HepG2 (cell line): ENCODE data around the gene OLFM2. TPM values are rescaled to one million over a fixed set of nuclear protein-coding genes. Genes with fewer than 3 reads are reported as not detected.

Experiments
- GATAD1 ChIP-seq: IDR thresholded peaks from 2 replicates; pipeline ENCODE4 v1.6.1; 2016; ENCODE audit warnings: missing genetic modification reagents, missing compliant biosample characterization
- GRHL1 ChIP-seq: sonication (generic); formaldehyde crosslinking; conservative IDR thresholded peaks from 2 replicates; pipeline ENCODE4 v1.8.0; 2022; ENCODE audit warnings: missing genetic modification reagents
- HOXD1 ChIP-seq: sonication (generic); formaldehyde crosslinking; IDR thresholded peaks from 2 replicates; pipeline ENCODE4 v1.5.0; 2020; ENCODE audit warnings: missing genetic modification reagents
- IKZF5 ChIP-seq: IDR thresholded peaks from 2 replicates; pipeline ENCODE4 v1.6.1; 2018; ENCODE audit warnings: missing genetic modification reagents, mild to moderate bottlenecking, missing compliant biosample characterization
- IRF9 ChIP-seq: sonication (generic); formaldehyde crosslinking; IDR thresholded peaks from 2 replicates; pipeline ENCODE4 v1.8.0; 2022; ENCODE audit warnings: missing genetic modification reagents, mild to moderate bottlenecking, borderline replicate concordance
- ISX ChIP-seq: sonication (generic); formaldehyde crosslinking; conservative IDR thresholded peaks from 2 replicates; pipeline ENCODE4 v1.5.0; 2020; ENCODE audit warnings: missing genetic modification reagents
- SKIL ChIP-seq: sonication (generic); formaldehyde crosslinking; IDR thresholded peaks from 2 replicates; pipeline ENCODE4 v1.8.0; 2022; ENCODE audit warnings: missing genetic modification reagents, mild to moderate bottlenecking, moderate library complexity, borderline replicate concordance
- ZNF256 ChIP-seq: sonication (generic); formaldehyde crosslinking; conservative IDR thresholded peaks from 2 replicates; pipeline ENCODE4 v1.4.0; 2020; ENCODE audit warnings: missing genetic modification reagents
- ZNF318 ChIP-seq: sonication (generic); formaldehyde crosslinking; IDR thresholded peaks from 2 replicates; pipeline ENCODE4 v1.4.0; 2020; ENCODE audit warnings: mild to moderate bottlenecking, missing genetic modification reagents
- ZNF713 ChIP-seq: sonication (generic); formaldehyde crosslinking; IDR thresholded peaks from 2 replicates; pipeline ENCODE4 v1.4.0; 2020; ENCODE audit warnings: mild to moderate bottlenecking, missing genetic modification reagents
- ZNF773 ChIP-seq: sonication (generic); formaldehyde crosslinking; IDR thresholded peaks from 2 replicates; pipeline ENCODE4 v1.4.0; 2020; ENCODE audit warnings: missing genetic modification reagents, borderline replicate concordance
- ZNF790 ChIP-seq: sonication (generic); formaldehyde crosslinking; IDR thresholded peaks from 2 replicates; pipeline ENCODE4 v1.8.0; 2022; ENCODE audit warnings: missing genetic modification reagents, mild to moderate bottlenecking, borderline replicate concordance
- polyA plus RNA-seq, 8 experiments: library from polyadenylated mRNA; depleted of rRNA in 3 of 8; stranded (reverse) in 7 of 8; unstranded in 1 of 8; fragments of >200 nt; fragmentation: Illumina TruSeq in 4 of 8; extraction: Trizol in 4 of 8; gene quantifications; 2 replicates each; pipeline versions ENCODE4 v1.2.1 to v1.2.3, GENCODE V29; 2011 to 2016; ENCODE audit warnings: low read depth in 4 of 8, missing spikeins in 1 of 8, mixed read lengths in 1 of 8; ENCODE audit not compliant: insufficient read depth in 1 of 8
- total RNA-seq, 5 experiments: library from RNA; depleted of rRNA; stranded (reverse); fragments of >200 nt; fragmentation: Illumina TruSeq; extraction: Trizol; gene quantifications; 2 replicates each; pipeline ENCODE4 v1.2.3, GENCODE V29; 2016; ENCODE audit warnings: low read depth in 1 of 5

The OLFM2 gene
- total and polyA plus RNA-seq, 2 of the 13 experiments (the other 11 are each of a cell fraction or from before 2014, with no cell fraction given) = 0.20 to 0.51 TPM

GRCh38 chr19:9827289-9828238, 108.8 kb downstream of the OLFM2 start, which contains the start of gene UBL5 (continued):
- no peak for TF ChIP-seq ZNF318
- TF ChIP-seq ISX (CRISPR knock-in tag) = no peak
- 0 out of 2 replicates have a peak, but pooled peaks have one; percentile 65 for TF ChIP-seq ZNF713 (CRISPR knock-in tag)
- TF ChIP-seq ZNF790 (CRISPR knock-in tag) = no peak
- no peak; the same call in none of the 2 replicates for TF ChIP-seq IKZF5 (CRISPR knock-in tag)
- TF ChIP-seq GRHL1 (CRISPR knock-in tag) = no peak
- TF ChIP-seq HOXD1 (CRISPR knock-in tag) = no peak
- no peak for TF ChIP-seq SKIL (CRISPR knock-in tag)
- peak; percentile 98 for TF ChIP-seq GATAD1
- TF ChIP-seq IRF9 (CRISPR knock-in tag) = peak; percentile 62; the same call in 1 of the 2 replicates
- no peak for TF ChIP-seq ZNF773 (CRISPR knock-in tag)
- TF ChIP-seq ZNF256 = no peak
